Suprapubic skin (tissue), 4 donors: Measurements from ENCODE around the gene NT5M. TPM values are rescaled to one million over a fixed set of nuclear protein-coding genes. Genes with fewer than 3 reads are reported as not detected.
"Not testable (repeated sequence)": the region's sequence is repeated elsewhere in the genome, so short reads cannot be mapped to it uniquely, and the experiment has no call there.

Source experiments
- DNase-seq, 2 donors: peaks; one replicate each; pipeline ENCODE4 v3.0.0-alpha.2; 2019; ENCODE audit warnings: low spot score in 2 of 2
- H3K27ac ChIP-seq: fragments of 200-600 bp; sonication (generic); one replicate; pipeline ENCODE4 v1.5.1; 2019
- H3K27me3 ChIP-seq: fragments of 200-600 bp; sonication (generic); one replicate; pipeline ENCODE4 v1.5.1; 2019
- H3K36me3 ChIP-seq: fragments of 200-600 bp; sonication (generic); one replicate; pipeline ENCODE4 v1.5.1; 2019
- H3K4me1 ChIP-seq: fragments of 200-600 bp; sonication (generic); one replicate; pipeline ENCODE4 v1.5.1; 2019
- H3K4me3 ChIP-seq: fragments of 200-600 bp; sonication (generic); one replicate; pipeline ENCODE4 v1.5.1; 2019; ENCODE audit warnings: mild to moderate bottlenecking
- H3K9me3 ChIP-seq: fragments of 200-600 bp; sonication (generic); one replicate; pipeline ENCODE4 v1.5.1; 2019
- EP300 ChIP-seq: sonication (generic); formaldehyde crosslinking; IDR thresholded peaks from one replicate; pipeline ENCODE4 v1.6.1; 2017; ENCODE audit warnings: antibody characterized with exemption
- POLR2A ChIP-seq, 2 donors: fragments of 450-650 bp; IDR thresholded peaks; one replicate each; pipeline ENCODE4 v1.6.1; 2017; ENCODE audit warnings: antibody characterized with exemption in 2 of 2, mild to moderate bottlenecking in 2 of 2, moderate library complexity in 2 of 2
- POLR2AphosphoS5 ChIP-seq, 3 donors: sonication (generic); formaldehyde crosslinking; IDR thresholded peaks; one replicate each; pipeline ENCODE4 v1.6.1; 2017; ENCODE audit warnings: antibody characterized with exemption in 3 of 3
- WGBS: methylation state at CpG from one replicate; pipeline ENCODE4 v1.1.5; 2018; 5-methylcytosine and 5-hydroxymethylcytosine counted together
- total RNA-seq, 4 donors: library from RNA; depleted of rRNA; stranded (reverse); fragments of >200 nt; gene quantifications; one replicate each; pipeline ENCODE4 v1.1.0, GENCODE V29; 2016
- TF ChIP-seq, protein P1 (sequence below), 2 donors: fragments of 200-600 bp in 1 of 2; fragments of 450-650 bp in 1 of 2; sonication (generic) in 1 of 2; IDR thresholded peaks; one replicate each; pipeline ENCODE4 v1.5.1; 2016 to 2019; ENCODE audit warnings: antibody characterized with exemption in 2 of 2, mild to moderate bottlenecking in 1 of 2, moderate library complexity in 1 of 2

The NT5M gene
- total RNA-seq, 4 donors from 2014 or later: 1.2 to 4.6 (median 1.9) TPM

DNA sequence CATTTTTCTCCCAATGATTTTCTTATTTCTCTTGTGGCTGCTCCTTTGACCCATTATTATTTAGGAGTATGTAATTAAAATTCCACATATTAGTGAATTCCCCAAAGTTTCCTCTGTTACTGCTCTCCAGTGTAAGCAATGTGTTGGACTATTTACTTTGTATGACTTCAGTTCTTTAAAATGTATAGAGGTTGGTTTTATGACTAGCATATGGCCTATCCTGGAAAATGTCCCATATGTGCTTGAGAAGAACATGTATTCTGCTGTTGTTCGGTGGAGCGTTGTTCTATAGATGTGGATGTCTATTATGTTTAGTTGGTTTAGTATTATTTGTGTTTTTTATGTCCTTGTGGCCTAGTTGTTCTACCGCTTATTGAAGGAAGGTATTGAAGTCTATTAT lies 6.0 kb upstream of the NT5M start:
- TF ChIP-seq POLR2AphosphoS5 (IDR thresholded peaks at IDR 0.05) (no peak), EP300 (no peak), POLR2A (IDR thresholded peaks at IDR 0.05) (no peak)
- TF ChIP-seq, protein P1, sequence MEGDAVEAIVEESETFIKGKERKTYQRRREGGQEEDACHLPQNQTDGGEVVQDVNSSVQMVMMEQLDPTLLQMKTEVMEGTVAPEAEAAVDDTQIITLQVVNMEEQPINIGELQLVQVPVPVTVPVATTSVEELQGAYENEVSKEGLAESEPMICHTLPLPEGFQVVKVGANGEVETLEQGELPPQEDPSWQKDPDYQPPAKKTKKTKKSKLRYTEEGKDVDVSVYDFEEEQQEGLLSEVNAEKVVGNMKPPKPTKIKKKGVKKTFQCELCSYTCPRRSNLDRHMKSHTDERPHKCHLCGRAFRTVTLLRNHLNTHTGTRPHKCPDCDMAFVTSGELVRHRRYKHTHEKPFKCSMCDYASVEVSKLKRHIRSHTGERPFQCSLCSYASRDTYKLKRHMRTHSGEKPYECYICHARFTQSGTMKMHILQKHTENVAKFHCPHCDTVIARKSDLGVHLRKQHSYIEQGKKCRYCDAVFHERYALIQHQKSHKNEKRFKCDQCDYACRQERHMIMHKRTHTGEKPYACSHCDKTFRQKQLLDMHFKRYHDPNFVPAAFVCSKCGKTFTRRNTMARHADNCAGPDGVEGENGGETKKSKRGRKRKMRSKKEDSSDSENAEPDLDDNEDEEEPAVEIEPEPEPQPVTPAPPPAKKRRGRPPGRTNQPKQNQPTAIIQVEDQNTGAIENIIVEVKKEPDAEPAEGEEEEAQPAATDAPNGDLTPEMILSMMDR (IDR thresholded peaks at IDR 0.05): no peak
- no peaks in the 10 kb centered on the region for H3K36me3 ChIP-seq
- no peak overlapping the region for H3K27ac ChIP-seq
- H3K9me3 ChIP-seq: no peaks in the 10 kb centered on the region
- H3K27me3 ChIP-seq: no peaks in the 10 kb centered on the region
- no peak overlapping the region for H3K4me3 ChIP-seq
- WGBS: 74% methylated on average over 3 of the region's 3 CpGs
- no peak for DNase-seq
- peaks cover 9% of the 10 kb centered on the region for H3K4me1 ChIP-seq

DNA sequence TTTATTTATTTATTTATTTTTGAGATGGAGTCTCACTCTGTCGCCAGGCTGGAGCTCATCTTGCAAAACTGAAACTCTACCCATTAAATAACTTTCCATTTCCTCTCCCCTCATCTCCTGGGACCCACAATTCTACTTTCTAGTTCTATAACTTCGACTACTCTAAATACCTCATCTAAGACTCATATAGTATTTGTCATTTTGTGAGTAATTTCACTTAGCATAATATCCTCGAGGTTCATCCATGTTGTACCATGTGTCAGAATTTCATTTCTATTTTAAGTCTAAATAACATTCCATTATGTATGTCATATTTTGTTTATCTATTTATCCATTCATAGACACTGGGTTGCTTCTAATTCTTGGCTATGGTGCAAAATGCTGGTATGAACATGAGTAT lies 5.1 kb upstream of the NT5M start:
- Histone ChIP-seq H3K4me1 (peaks cover 9% of the 10 kb centered on the region), H3K27ac (no peak overlapping the region), H3K36me3 (no peaks in the 10 kb centered on the region), H3K27me3 (no peaks in the 10 kb centered on the region), H3K9me3 (no peaks in the 10 kb centered on the region), H3K4me3 (no peak overlapping the region)
- TF ChIP-seq, protein P1 (IDR thresholded peaks at IDR 0.05): no peak
- TF ChIP-seq POLR2A (IDR thresholded peaks at IDR 0.05) (no peak), EP300 (no peak), POLR2AphosphoS5 (IDR thresholded peaks at IDR 0.05) (no peak)
- no peak for DNase-seq
- 37% methylated on average over 3 of the region's 3 CpGs for WGBS

DNA sequence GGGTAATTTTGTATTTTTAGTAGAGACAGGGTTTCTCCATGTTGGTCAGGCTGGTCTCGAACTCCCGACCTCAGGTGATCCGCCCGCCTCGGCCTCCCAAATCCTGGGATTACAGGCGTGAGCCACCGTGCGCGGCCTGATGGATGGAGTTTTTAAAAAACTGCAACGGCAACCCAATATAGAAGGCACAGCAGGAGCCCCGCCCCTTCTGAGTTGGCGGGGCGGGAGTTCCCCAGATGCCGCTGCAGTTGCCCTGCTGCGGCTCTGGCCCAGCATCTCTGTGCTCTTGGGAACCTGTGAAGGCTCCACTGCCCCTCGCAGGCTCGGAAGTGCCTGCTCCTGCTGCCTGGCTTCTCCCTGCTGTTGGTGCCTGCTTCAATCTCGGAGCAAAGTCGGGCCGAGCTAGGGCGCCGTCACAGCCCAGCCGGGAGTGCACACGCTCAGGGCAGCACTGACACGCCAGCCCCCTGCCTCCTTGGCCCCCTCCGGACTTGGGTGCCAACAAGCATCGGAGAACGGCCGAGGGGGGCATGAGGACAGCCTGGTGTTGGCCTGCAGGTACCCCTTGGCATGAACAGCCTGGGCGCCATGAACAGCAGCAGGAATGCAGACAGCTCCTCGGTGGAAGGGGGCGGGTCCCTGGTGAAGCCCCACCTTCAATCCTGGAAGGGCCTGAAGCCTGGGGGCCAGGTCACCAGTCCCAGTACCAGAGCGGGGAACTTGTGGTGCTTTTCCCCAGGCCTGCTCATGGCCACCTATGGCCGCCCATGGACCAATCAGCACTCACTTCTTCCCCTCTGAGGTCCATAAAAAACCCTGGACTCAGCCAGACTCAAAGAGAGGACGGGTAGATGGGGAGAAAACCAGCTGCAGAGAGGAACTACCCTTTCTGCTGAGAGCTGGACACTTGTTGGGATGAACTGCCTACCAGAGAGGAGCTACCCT lies 2.3 kb upstream of the NT5M start:
- no peak overlapping the region for H3K27ac ChIP-seq
- DNase-seq: peak in 1 of 2 donors; percentile 70
- WGBS: 30% methylated on average over 12 of the region's 35 CpGs
- H3K36me3 ChIP-seq: no peaks in the 10 kb centered on the region
- no peaks in the 10 kb centered on the region for H3K27me3 ChIP-seq
- H3K4me3 ChIP-seq: peak overlapping the region; percentile 41
- no peaks in the 10 kb centered on the region for H3K9me3 ChIP-seq
- H3K4me1 ChIP-seq: peaks cover 19% of the 10 kb centered on the region
- TF ChIP-seq POLR2AphosphoS5 (IDR thresholded peaks at IDR 0.05): no peak
- TF ChIP-seq, protein P1 (IDR thresholded peaks at IDR 0.05): no peak
- no peak for TF ChIP-seq POLR2A (IDR thresholded peaks at IDR 0.05)
- TF ChIP-seq EP300: no peak

DNA sequence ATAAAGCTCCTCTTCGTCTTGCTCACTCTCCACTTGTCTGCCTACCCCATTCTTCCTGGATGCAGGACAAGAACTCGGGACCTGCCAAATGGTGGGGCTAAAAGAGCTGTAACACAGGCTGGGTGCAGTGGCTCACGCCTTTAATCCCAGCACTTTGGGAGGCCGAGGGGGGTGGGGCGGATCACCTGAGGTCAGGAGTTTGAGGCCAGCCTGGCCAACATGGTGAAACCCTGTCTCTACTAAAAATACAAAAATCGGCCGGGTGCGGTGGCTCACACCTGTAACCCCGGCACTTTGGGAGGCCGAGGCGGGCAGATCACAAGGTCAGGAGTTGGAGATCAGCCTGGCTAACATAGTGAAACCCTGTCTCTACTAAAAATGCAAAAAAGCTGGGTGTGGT lies 1.5 kb upstream of the NT5M start:
- H3K27me3 ChIP-seq, H3K36me3 ChIP-seq, H3K9me3 ChIP-seq, H3K4me3 ChIP-seq, DNase-seq, H3K27ac ChIP-seq: not testable (repeated sequence)
- H3K4me1 ChIP-seq: peaks cover 19% of the 10 kb centered on the region
- WGBS: 92% methylated on average over 11 of the region's 11 CpGs

DNA sequence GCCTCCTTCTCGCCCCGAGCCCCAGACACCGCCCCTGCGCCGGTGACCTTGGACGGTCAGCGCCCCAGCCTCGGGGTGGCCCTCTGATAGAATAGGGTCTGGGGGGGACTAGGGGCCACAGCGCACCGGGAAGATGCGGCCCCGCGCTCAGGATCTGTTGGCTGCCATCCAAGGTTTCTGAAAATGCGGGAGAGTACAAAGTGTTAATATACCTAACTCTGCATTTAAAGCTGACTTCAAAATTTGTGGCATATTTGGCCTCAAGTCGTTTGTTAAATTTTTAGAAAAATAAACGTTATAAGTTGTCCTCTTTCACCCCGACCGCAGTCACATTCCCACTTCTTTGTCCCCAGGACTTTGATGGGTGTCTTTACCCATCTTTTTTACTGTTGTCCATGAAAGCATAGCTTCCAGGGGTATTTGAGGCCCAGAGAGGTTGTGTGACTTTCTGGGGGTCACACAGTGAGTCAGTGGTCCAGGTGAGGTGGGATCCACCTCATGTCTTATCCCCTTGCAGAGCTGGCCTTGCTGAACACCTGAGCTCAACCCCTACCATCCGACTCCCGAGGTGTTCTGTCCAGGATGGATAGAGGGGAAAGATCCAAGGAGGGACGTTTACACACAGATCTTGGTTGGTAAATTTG lies 796 bp downstream of the NT5M start:
- DNase-seq: no peak
- Histone ChIP-seq H3K9me3 (no peaks in the 10 kb centered on the region), H3K27me3 (no peaks in the 10 kb centered on the region), H3K4me3 (peak overlapping the region; percentile 59), H3K4me1 (peaks cover 19% of the 10 kb centered on the region), H3K36me3 (no peaks in the 10 kb centered on the region), H3K27ac (peak overlapping the region; percentile 20)
- 23% methylated on average over 17 of the region's 21 CpGs for WGBS
- no peak for TF ChIP-seq POLR2AphosphoS5 (IDR thresholded peaks at IDR 0.05)

DNA sequence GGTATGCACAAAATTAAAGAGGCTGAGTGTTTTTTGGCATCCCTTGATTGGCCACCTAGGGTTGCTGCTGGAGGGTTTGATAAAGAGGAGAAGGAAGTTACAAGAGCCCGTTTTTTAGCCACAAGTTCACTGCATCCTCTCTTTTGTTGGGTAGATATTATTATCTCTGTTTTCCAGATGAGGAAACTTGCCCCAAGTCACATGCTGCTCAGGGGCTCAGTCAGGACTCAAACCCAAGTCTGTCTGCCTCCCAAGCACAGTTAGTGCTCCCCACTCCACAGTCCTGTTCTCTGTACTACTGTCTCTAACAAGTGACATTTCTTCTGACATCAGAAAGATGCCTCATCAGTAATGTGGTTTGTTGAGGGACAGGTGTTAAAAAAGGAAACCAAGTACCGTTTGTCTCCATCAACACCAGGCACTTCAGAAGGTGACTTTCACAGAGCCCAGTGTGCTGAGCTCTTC lies 1.4 kb downstream of the NT5M start:
- H3K36me3 ChIP-seq: no peaks in the 10 kb centered on the region
- WGBS: 86% methylated on average over 2 of the region's 2 CpGs
- no peaks in the 10 kb centered on the region for H3K27me3 ChIP-seq
- H3K27ac ChIP-seq: no peak overlapping the region
- no peak overlapping the region for H3K4me3 ChIP-seq
- no peaks in the 10 kb centered on the region for H3K9me3 ChIP-seq
- H3K4me1 ChIP-seq: peaks cover 19% of the 10 kb centered on the region
- TF ChIP-seq EP300 (no peak), POLR2A (IDR thresholded peaks at IDR 0.05) (no peak), POLR2AphosphoS5 (IDR thresholded peaks at IDR 0.05) (no peak)
- TF ChIP-seq, protein P1 (IDR thresholded peaks at IDR 0.05): no peak
- DNase-seq: no peak
